ENCODE measurements around the gene TMEM41B. TPM values are rescaled to one million over a fixed set of nuclear protein-coding genes. Genes with fewer than 3 reads are reported as not detected.
"Not testable (repeated sequence)": the region's sequence is repeated elsewhere in the genome, so short reads cannot be mapped to it uniquely, and the experiment has no call there.

TMEM41B gene
- total RNA-seq, 1 donor from 2014 or later = 33.0 TPM

DNA sequence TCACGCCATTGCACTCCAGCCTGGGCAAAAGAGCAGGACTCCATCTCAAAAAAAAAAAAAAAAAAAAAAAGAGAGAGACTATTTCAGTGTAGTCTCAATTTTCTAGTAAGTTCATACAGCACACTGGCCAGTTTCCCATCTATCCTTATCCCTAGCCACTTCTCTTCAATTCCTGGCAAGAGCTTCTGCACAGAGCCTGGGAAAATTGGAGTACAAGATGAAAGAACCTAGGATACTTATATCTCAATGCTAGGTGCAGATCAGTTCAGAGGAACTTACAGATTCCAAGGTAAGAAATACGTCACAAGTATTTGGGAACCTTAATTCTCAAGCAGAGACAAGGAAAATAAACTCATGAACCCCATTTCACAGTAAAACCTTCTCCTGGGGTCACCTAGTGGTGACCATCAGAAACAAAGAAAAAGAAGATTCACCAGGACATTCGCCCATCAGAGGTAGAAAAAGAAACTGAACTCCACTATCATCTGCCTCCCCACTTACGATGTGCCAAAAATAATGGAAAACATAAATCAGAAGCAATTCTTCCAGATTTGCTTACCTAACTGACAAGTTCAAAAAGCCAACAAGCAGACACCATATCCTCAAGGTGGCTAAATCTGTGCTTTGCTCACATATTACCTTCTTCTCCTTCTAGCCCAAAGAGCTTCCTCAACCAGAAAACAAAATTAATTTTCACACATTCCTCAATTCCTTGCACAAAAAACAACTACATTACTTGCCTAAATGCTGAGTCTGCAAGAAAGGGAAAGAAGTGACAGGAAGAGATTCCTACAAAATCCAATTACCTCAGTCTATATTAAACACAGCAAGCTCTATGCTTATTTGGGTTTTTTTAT is 54.2 kb downstream of the TMEM41B start:
- DNase-seq = no peak

GRCh38 chr11:9258279-9258678 is 56.1 kb downstream of the TMEM41B start:
- DNase-seq = not testable (repeated sequence)

GRCh38 chr11:9254416-9254815 is 60.0 kb downstream of the TMEM41B start:
- no peak for DNase-seq

DNA sequence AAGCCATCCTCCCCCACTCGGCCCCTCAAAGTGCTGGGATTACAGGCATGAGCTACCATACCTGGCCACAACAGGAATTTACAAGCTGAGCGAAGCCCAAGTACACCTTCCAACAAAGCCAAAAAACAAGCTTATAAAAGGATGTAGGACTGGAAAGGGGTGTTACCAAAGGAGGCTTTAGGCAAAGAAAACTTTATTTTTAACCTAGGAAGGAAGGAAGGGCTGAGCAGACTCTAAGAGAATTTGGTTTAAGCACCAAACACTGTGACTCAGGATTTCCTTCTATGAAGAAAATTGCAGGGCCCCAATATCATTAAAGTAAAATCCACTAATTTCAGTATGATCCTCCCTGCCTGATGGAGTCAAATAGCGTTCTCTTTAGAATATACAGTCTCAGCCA is 61.3 kb downstream of the TMEM41B start:
- DNase-seq = no peak

DNA sequence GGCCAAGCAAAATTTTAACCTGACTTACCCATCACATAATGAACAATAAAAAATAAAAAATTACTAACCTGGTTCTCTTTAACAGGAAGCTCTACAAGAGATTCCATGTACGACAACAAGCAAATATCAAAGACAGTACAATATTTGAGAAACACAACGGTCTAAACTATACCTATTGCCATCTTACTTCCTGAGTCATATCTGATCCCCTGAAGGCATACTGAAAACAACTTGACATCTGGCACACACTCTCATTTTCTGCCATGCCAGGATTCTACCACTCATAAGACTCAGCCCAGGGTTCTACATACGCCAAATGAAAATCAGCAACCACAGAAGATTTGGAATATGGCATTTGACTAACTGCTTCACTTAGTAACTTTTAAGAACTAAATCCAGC is 63.1 kb downstream of the TMEM41B start:
- DNase-seq = no peak

- DNase-seq = no peak
These were observed 64.2 kb downstream of the TMEM41B start for GRCh38 chr11:9250139-9250582.

GRCh38 chr11:9249252-9249651 is 65.1 kb downstream of the TMEM41B start:
- no peak for DNase-seq

- no peak for DNase-seq
These were observed 66.5 kb downstream of the TMEM41B start for GRCh38 chr11:9247863-9248262.

- DNase-seq = not testable (repeated sequence)
These were observed 78.2 kb downstream of the TMEM41B start for GRCh38 chr11:9236242-9236641.

GRCh38 chr11:9232482-9232881 is 81.9 kb downstream of the TMEM41B start:
- no peak for DNase-seq

GRCh38 chr11:9231848-9232177 is 82.6 kb downstream of the TMEM41B start:
- DNase-seq = peak; percentile 54

Small RNAs within 50 kb of the gene (small RNA-seq; reads per million reads assigned to genes)
- gene RF00017 (ENCODE audit: low replicate concordance) = not detected

Other genes starting within 250 kb of the TMEM41B start
- 15.7 TPM for gene SCUBE2, start 223.0 kb downstream of the TMEM41B start, total RNA-seq
- 103 TPM for gene DENND5A, start 49.2 kb downstream of the TMEM41B start, total RNA-seq
- 97.8 TPM for gene IPO7, start 70.1 kb upstream of the TMEM41B start, total RNA-seq
- gene ZNF143, start 146.4 kb upstream of the TMEM41B start, total RNA-seq = 22.3 TPM